Motor neuron (in vitro differentiated cells): Measurements from ENCODE around the gene SLC8A1. TPM values are rescaled to one million over a fixed set of nuclear protein-coding genes. Genes with fewer than 3 reads are reported as not detected.
A peak's percentile ranks its signal among the peaks of the same experiment; 100 is the strongest.

Source experiments
- ATAC-seq, 8 experiments: fragments of 200-7000 bp; cut with Tn5 transposase; replicated peaks in 6 of 8; 2 replicates each; pipeline ENCODE4 v1.8.0; 2021; ENCODE audit warnings: mild to moderate bottlenecking in 8 of 8, moderate library complexity in 8 of 8
- H3K27ac ChIP-seq, 2 donors: fragments of 250-450 bp; sonication (Bioruptor Pico); 2 replicates each; pipeline ENCODE4 v1.9.0; 2021; ENCODE audit warnings: antibody characterized with exemption in 2 of 2, mild to moderate bottlenecking in 2 of 2, moderate library complexity in 1 of 2
- H3K4me1 ChIP-seq, 2 donors: fragments of 250-450 bp; sonication (Bioruptor Pico); replicated peaks in 1 of 2; 2 replicates each; pipeline ENCODE4 v1.6.1; 2021; ENCODE audit warnings: antibody characterized with exemption in 2 of 2, mild to moderate bottlenecking in 2 of 2, moderate library complexity in 1 of 2
- H3K4me3 ChIP-seq, 5 donors: fragments of 250-450 bp; sonication (Bioruptor Pico); 2 replicates each; pipeline ENCODE4 v1.9.0; 2021; ENCODE audit warnings: antibody characterized with exemption in 5 of 5, mild to moderate bottlenecking in 5 of 5, moderate library complexity in 4 of 5
- WGBS, 10 experiments: fragments of 450-650 bp; shearing (Covaris generic); methylation state at CpG; one replicate each; pipeline ENCODE4 v1.0.0; 2022; 5-methylcytosine and 5-hydroxymethylcytosine counted together
- in situ Hi-C, 9 experiments: fragments of 400-800 bp; cut with MboI; loops; one replicate each; pipeline ENCODE4 v1.15.0; 2021; ENCODE audit warnings: low sequenced_read_pairs in 9 of 9, low pct_unique_long_range_greater_than_20kb in 2 of 9; ENCODE audit not compliant: unreplicated experiment in 9 of 9
- total RNA-seq, 8 experiments: library from RNA; unstranded; fragments of 300-600 nt; gene quantifications; 2 replicates each; pipeline versions ENCODE4 v1.2.3 to v1.2.4, GENCODE V29; 2022

The SLC8A1 gene
- total RNA-seq, 8 experiments from 2014 or later: 0.27 to 55.1 (median 24.5) TPM

GRCh38 chr2:40242315-40242714 is 209.6 kb downstream of the SLC8A1 start:
- Histone ChIP-seq H3K4me1 (peaks cover 21 to 22% of the 10 kb centered on the region in 2 donors), H3K4me3 (no peak overlapping the region), H3K27ac (no peak overlapping the region)
- WGBS, 10 experiments: 0 to 100% (median 32%) methylated on average over 1 to 3 of the region's 3 CpGs
- ATAC-seq: peak in 5 of 8 experiments; percentile 76 to 87 (median 79)
- in situ Hi-C loops: loop anchor here in 1 of 9 experiments (25.0 kb wide), 2 partner anchors 320 to 330 kb away; no protein-coding TSS in a partner anchor

- Histone ChIP-seq H3K27ac (no peak overlapping the region), H3K4me1 (peaks cover 21 to 22% of the 10 kb centered on the region in 2 donors), H3K4me3 (no peak overlapping the region)
- in situ Hi-C loops: loop anchor here in 1 of 9 experiments (25.0 kb wide), 2 partner anchors 322 to 328 kb away; no protein-coding TSS in a partner anchor
- 0 to 100% (median 82%) methylated on average over 1 to 5 of the region's 5 CpGs; no CpG with 5 or more reads in 4 of the 10 experiments for WGBS, 10 experiments
- peak in 4 of 8 experiments; percentile 26 to 75 (median 65) for ATAC-seq
Measured at GRCh38 chr2:40240070-40240469, 211.8 kb downstream of the SLC8A1 start.

GRCh38 chr2:40230707-40231432 is 221.0 kb downstream of the SLC8A1 start:
- ATAC-seq: peak in 3 of 8 experiments; percentile 72 to 89 (median 79)
- peaks cover 0 to 8% of the 10 kb centered on the region in 2 donors for H3K4me1 ChIP-seq
- in situ Hi-C loops: loop anchor here in 1 of 9 experiments (25.0 kb wide), 2 partner anchors 319 to 331 kb away; no protein-coding TSS in a partner anchor
- H3K4me3 ChIP-seq: no peak overlapping the region
- 17 to 94% (median 55%) methylated on average over 1 to 2 of the region's 3 CpGs; no CpG with 5 or more reads in 2 of the 10 experiments for WGBS, 10 experiments
- no peak overlapping the region for H3K27ac ChIP-seq

GRCh38 chr2:40230186-40230585 is 221.7 kb downstream of the SLC8A1 start:
- WGBS, 10 experiments: 29 to 100% (median 78%) methylated on average over 1 of the region's 1 CpG; no CpG with 5 or more reads in 4 of the 10 experiments
- ATAC-seq: no peak

GRCh38 chr2:40228310-40228709 is 223.6 kb downstream of the SLC8A1 start:
- Histone ChIP-seq H3K27ac (no peak overlapping the region), H3K4me3 (no peak overlapping the region), H3K4me1 (peaks cover 0 to 14% of the 10 kb centered on the region in 2 donors)
- in situ Hi-C loops: loop anchor here in 1 of 9 experiments (25.0 kb wide), 2 partner anchors 316 to 334 kb away; no protein-coding TSS in a partner anchor
- no peak for ATAC-seq
- WGBS, 10 experiments: 31 to 100% (median 81%) methylated on average over 1 to 3 of the region's 3 CpGs; no CpG with 5 or more reads in 5 of the 10 experiments

More at GRCh38 chr2:40230186-40230585, 221.7 kb downstream of the SLC8A1 start:
- Histone ChIP-seq H3K4me3 (no peak overlapping the region), H3K27ac (no peak overlapping the region), H3K4me1 (peaks cover 0 to 8% of the 10 kb centered on the region in 2 donors)
- in situ Hi-C loops: loop anchor here in 1 of 9 experiments (25.0 kb wide), 2 partner anchors 318 to 332 kb away; no protein-coding TSS in a partner anchor

GRCh38 chr2:40227210-40227609 is 224.7 kb downstream of the SLC8A1 start:
- H3K4me3 ChIP-seq: no peak overlapping the region
- 53 to 90% (median 77%) methylated on average over 2 to 4 of the region's 4 CpGs; no CpG with 5 or more reads in 2 of the 10 experiments for WGBS, 10 experiments
- peaks cover 0 to 14% of the 10 kb centered on the region in 2 donors for H3K4me1 ChIP-seq
- in situ Hi-C loops: loop anchor here in 1 of 9 experiments (25.0 kb wide), 2 partner anchors 315 to 335 kb away; no protein-coding TSS in a partner anchor
- ATAC-seq: peak in 2 of 8 experiments; percentile 26 to 86
- no peak overlapping the region for H3K27ac ChIP-seq

- Histone ChIP-seq H3K27ac (no peak overlapping the region), H3K4me3 (no peak overlapping the region), H3K4me1 (peaks cover 0 to 14% of the 10 kb centered on the region in 2 donors)
- peak in 5 of 8 experiments; percentile 9 to 73 (median 22) for ATAC-seq
- in situ Hi-C loops: loop anchor here in 1 of 9 experiments (25.0 kb wide), 2 partner anchors 314 to 336 kb away; no protein-coding TSS in a partner anchor
Measured at GRCh38 chr2:40226637-40227036, 225.3 kb downstream of the SLC8A1 start.

- 0 to 63% (median 35%) methylated on average over 1 to 2 of the region's 2 CpGs; no CpG with 5 or more reads in 2 of the 10 experiments for WGBS, 10 experiments
- in situ Hi-C loops: loop anchor here in 1 of 9 experiments (25.0 kb wide), 2 partner anchors 313 to 337 kb away; no protein-coding TSS in a partner anchor
- Histone ChIP-seq H3K4me1 (peaks cover 0 to 14% of the 10 kb centered on the region in 2 donors), H3K4me3 (no peak overlapping the region), H3K27ac (no peak overlapping the region)
- peak in 4 of 8 experiments; percentile 16 to 37 (median 24) for ATAC-seq
Measured at GRCh38 chr2:40225670-40226210, 226.2 kb downstream of the SLC8A1 start.

GRCh38 chr2:40224318-40224717 is 227.6 kb downstream of the SLC8A1 start:
- WGBS, 10 experiments: 70 to 100% (median 79%) methylated on average over 1 to 4 of the region's 4 CpGs; no CpG with 5 or more reads in 3 of the 10 experiments

GRCh38 chr2:40220177-40220925 is 231.5 kb downstream of the SLC8A1 start:
- H3K4me3 ChIP-seq: no peak overlapping the region
- WGBS, 10 experiments: 42 to 94% (median 80%) methylated on average over 2 to 4 of the region's 4 CpGs; no CpG with 5 or more reads in 1 of the 10 experiments
- ATAC-seq: no peak
- no peak overlapping the region for H3K27ac ChIP-seq
- in situ Hi-C loops: no loop called here
- peaks cover 0 to 6% of the 10 kb centered on the region in 2 donors for H3K4me1 ChIP-seq

More at GRCh38 chr2:40224318-40224717, 227.6 kb downstream of the SLC8A1 start:
- Histone ChIP-seq H3K27ac (no peak overlapping the region), H3K4me1 (peaks cover 0 to 14% of the 10 kb centered on the region in 2 donors), H3K4me3 (no peak overlapping the region)
- ATAC-seq: peak in 5 of 8 experiments; percentile 53 to 89 (median 55)
- in situ Hi-C loops: no loop called here

- no peak for ATAC-seq
- Histone ChIP-seq H3K27ac (no peak overlapping the region), H3K4me1 (no peaks in the 10 kb centered on the region), H3K4me3 (no peak overlapping the region)
- in situ Hi-C loops: no loop called here
- WGBS, 10 experiments: 40 to 100% (median 100%) methylated on average over 1 of the region's 1 CpG; no CpG with 5 or more reads in 6 of the 10 experiments
Measured at GRCh38 chr2:40219141-40219540, 232.7 kb downstream of the SLC8A1 start.

- no peak for ATAC-seq
- in situ Hi-C loops: no loop called here
- Histone ChIP-seq H3K27ac (no peak overlapping the region), H3K4me1 (no peaks in the 10 kb centered on the region), H3K4me3 (no peak overlapping the region)
- WGBS, 10 experiments: 0 to 77% (median 41%) methylated on average over 1 to 3 of the region's 3 CpGs; no CpG with 5 or more reads in 1 of the 10 experiments
Measured at GRCh38 chr2:40218679-40219078, 233.2 kb downstream of the SLC8A1 start.
